Transverse colon (tissue), 4 donors: ENCODE measurements around the gene ZNF248. TPM values are rescaled to one million over a fixed set of nuclear protein-coding genes. Genes with fewer than 3 reads are reported as not detected.

Experiments used
- DNase-seq: peaks from one replicate; pipeline ENCODE4 v3.0.0-alpha.2; 2019
- H3K27ac ChIP-seq, 4 donors: fragments of 200-600 bp; sonication (generic); 2 replicates each; pipeline ENCODE4 v1.5.1; 2016 to 2018; ENCODE audit warnings: inconsistent platforms in 4 of 4
- H3K27me3 ChIP-seq: fragments of 200-600 bp; sonication (generic); 2 replicates; pipeline ENCODE4 v1.5.1; 2017; ENCODE audit warnings: inconsistent platforms
- H3K36me3 ChIP-seq, 4 donors: fragments of 200-600 bp; sonication (generic); 2 replicates each; pipeline ENCODE4 v1.5.1; 2017 to 2019; ENCODE audit warnings: inconsistent platforms in 4 of 4
- H3K4me1 ChIP-seq, 4 donors: fragments of 200-600 bp; sonication (generic); 2 replicates each; pipeline ENCODE4 v1.5.1; 2017 to 2020; ENCODE audit warnings: inconsistent platforms in 4 of 4
- H3K4me3 ChIP-seq, 4 donors: fragments of 200-600 bp; sonication (generic); 1 replicate in 1 of 4; 2 replicates in 3 of 4; pipeline versions ENCODE4 v1.5.1 to v1.6.1; 2017 to 2019; ENCODE audit warnings: inconsistent platforms in 4 of 4
- H3K9me3 ChIP-seq, 2 donors: fragments of 200-600 bp; sonication (generic); 2 replicates each; pipeline ENCODE4 v1.5.1; 2017 to 2019; ENCODE audit warnings: inconsistent platforms in 2 of 2
- EP300 ChIP-seq: sonication (generic); formaldehyde crosslinking; IDR thresholded peaks from one replicate; pipeline ENCODE4 v1.6.1; 2017; ENCODE audit warnings: antibody characterized with exemption, low read depth
- POLR2A ChIP-seq: fragments of 450-650 bp; IDR thresholded peaks from one replicate; pipeline ENCODE4 v1.6.1; 2016; ENCODE audit warnings: antibody characterized with exemption, mild to moderate bottlenecking, moderate library complexity
- POLR2AphosphoS5 ChIP-seq, 3 donors: sonication (generic); formaldehyde crosslinking; IDR thresholded peaks; one replicate each; pipeline ENCODE4 v1.6.1; 2016; ENCODE audit warnings: antibody characterized with exemption in 3 of 3
- WGBS, 2 donors: methylation state at CpG; one replicate each; pipeline ENCODE4 v1.1.5; 2018; ENCODE audit warnings: low coverage in 1 of 2; 5-methylcytosine and 5-hydroxymethylcytosine counted together
- in situ Hi-C, 4 donors: fragments of 200-750 bp; cut with MboI; loops; one replicate each; pipeline versions ENCODE4 v1.15.0 to v1.15.1; 2017; ENCODE audit warnings: low sequenced_read_pairs in 3 of 4, low pct_ligation_motif_present in 1 of 4, low pct_unique_long_range_greater_than_20kb in 1 of 4
- intact Hi-C: fragments of 100-400 bp; cut with DNase I; formaldehyde crosslinking; loops from one replicate; pipeline ENCODE4 v1.15.1; 2023; ENCODE audit warnings: low total_unique reads
- total RNA-seq, 4 donors: library from RNA; depleted of rRNA; stranded (reverse); fragments of >200 nt; gene quantifications; one replicate each; pipeline ENCODE4 v1.1.0, GENCODE V29; 2016
- TF ChIP-seq, protein P1 (sequence below), 5 experiments: fragments of 200-600 bp in 3 of 5; fragments of 450-650 bp in 2 of 5; sonication (generic) in 3 of 5; IDR thresholded peaks; 1 replicate in 2 of 5; 2 replicates in 3 of 5; pipeline ENCODE4 v1.5.1; 2016 to 2017; ENCODE audit warnings: antibody characterized with exemption in 5 of 5, inconsistent platforms in 3 of 5, mild to moderate bottlenecking in 2 of 5, moderate library complexity in 1 of 5

ZNF248 gene
- total RNA-seq, 4 donors from 2014 or later = 13.8 to 24.7 (median 19.1) TPM

DNA sequence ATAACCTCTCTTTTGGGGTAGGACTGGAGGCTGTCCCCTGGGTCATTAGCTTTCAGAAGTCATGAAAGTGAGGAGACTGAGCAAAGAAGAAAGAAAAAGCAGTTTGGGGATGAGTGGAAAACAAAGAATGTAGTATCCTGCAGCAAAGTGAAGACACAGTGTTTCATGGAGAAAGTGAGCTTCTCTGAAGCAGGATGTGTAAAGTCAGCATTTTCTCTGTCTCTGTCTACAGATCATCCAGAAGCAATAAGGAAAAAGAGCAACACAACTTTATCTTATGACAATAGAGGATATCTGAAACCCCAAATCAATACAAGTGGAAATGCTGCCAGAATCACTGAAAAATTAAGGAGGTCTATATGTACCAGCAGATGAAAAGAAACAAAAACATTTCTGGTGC, 28.4 kb upstream of the ZNF248 start:
- TF ChIP-seq, protein P1, sequence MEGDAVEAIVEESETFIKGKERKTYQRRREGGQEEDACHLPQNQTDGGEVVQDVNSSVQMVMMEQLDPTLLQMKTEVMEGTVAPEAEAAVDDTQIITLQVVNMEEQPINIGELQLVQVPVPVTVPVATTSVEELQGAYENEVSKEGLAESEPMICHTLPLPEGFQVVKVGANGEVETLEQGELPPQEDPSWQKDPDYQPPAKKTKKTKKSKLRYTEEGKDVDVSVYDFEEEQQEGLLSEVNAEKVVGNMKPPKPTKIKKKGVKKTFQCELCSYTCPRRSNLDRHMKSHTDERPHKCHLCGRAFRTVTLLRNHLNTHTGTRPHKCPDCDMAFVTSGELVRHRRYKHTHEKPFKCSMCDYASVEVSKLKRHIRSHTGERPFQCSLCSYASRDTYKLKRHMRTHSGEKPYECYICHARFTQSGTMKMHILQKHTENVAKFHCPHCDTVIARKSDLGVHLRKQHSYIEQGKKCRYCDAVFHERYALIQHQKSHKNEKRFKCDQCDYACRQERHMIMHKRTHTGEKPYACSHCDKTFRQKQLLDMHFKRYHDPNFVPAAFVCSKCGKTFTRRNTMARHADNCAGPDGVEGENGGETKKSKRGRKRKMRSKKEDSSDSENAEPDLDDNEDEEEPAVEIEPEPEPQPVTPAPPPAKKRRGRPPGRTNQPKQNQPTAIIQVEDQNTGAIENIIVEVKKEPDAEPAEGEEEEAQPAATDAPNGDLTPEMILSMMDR (IDR thresholded peaks at IDR 0.05) = no peak
- no peak for TF ChIP-seq POLR2AphosphoS5 (IDR thresholded peaks at IDR 0.05)
- TF ChIP-seq EP300 = no peak
- TF ChIP-seq POLR2A = no peak
- intact Hi-C loops (no loop called here), in situ Hi-C loops (no loop called here)
- Histone ChIP-seq H3K27me3 (no peaks in the 10 kb centered on the region), H3K36me3 (no peaks in the 10 kb centered on the region), H3K4me1 (no peaks in the 10 kb centered on the region), H3K9me3 (peaks cover 7 to 8% of the 10 kb centered on the region in 2 donors), H3K27ac (no peak overlapping the region), H3K4me3 (no peak overlapping the region)
- no peak for DNase-seq

DNA sequence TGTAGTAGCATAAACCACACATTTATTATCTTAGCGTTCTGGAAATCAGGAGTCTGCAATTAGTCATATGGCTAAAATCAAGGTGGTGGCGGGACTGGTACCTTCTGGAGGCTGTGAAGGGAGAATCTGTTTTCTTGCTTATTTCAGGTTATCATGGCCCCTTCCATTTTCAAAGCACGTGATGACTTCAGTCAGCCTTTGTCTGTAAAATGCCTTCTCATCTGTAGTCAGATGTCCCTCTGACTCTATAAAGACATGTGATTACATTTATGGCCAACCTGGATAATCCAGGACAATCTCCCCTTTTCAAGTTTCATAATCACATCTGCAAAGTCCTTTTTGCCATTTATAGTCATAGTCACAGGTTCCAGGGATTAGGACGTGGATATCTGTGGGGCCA, 15.5 kb upstream of the ZNF248 start:
- no peaks in the 10 kb centered on the region for H3K27me3 ChIP-seq
- DNase-seq = no peak
- no peaks in the 10 kb centered on the region for H3K4me1 ChIP-seq
- H3K36me3 ChIP-seq = no peaks in the 10 kb centered on the region
- H3K4me3 ChIP-seq = no peak overlapping the region
- H3K27ac ChIP-seq = no peak overlapping the region
- intact Hi-C loops = no loop called here
- no peaks in the 10 kb centered on the region for H3K9me3 ChIP-seq
- in situ Hi-C loops = loop anchor here in 2 of 4 donors (25.0 kb wide), 2 partner anchors 139 to 214 kb away; partner anchors contain the start of genes ZNF33A (in 1 of the 2) and ZNF37A (in 1 of the 2)
- TF ChIP-seq EP300 = no peak
- TF ChIP-seq POLR2AphosphoS5 (IDR thresholded peaks at IDR 0.05) = no peak
- TF ChIP-seq POLR2A = no peak
- TF ChIP-seq, protein P1 (IDR thresholded peaks at IDR 0.05) = no peak
- WGBS, 2 donors = 69 to 82% methylated on average over 3 to 4 of the region's 4 CpGs

DNA sequence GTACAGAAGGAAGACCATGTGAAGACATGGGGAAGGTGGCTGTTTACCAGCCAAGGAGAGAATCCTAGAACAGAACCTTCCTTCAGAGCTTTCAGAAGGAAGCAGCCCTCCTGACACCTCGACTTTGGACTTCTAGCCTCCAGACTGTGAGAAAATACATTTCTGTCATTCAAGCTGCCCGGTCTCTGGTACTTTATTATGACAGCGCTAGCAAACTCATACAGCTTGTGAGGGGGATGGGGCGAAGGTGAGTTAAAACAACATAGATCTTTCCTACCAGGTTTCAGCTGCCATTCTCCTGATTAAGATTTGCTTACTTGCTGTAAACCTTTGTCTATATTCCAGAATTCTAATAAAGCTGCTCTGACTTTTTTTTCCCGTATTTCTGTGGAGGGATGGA, 14.9 kb upstream of the ZNF248 start:
- intact Hi-C loops = no loop called here
- TF ChIP-seq, protein P1 (IDR thresholded peaks at IDR 0.05) = no peak
- TF ChIP-seq EP300 (no peak), POLR2A (no peak), POLR2AphosphoS5 (IDR thresholded peaks at IDR 0.05) (no peak)
- Histone ChIP-seq H3K4me1 (no peaks in the 10 kb centered on the region), H3K27me3 (no peaks in the 10 kb centered on the region), H3K4me3 (no peak overlapping the region), H3K9me3 (no peaks in the 10 kb centered on the region), H3K27ac (no peak overlapping the region), H3K36me3 (no peaks in the 10 kb centered on the region)
- in situ Hi-C loops = loop anchor here in 2 of 4 donors (25.0 kb wide), 2 partner anchors 140 to 215 kb away; partner anchors contain the start of genes ZNF33A (in 1 of the 2) and ZNF37A (in 1 of the 2)
- no peak for DNase-seq
- 74 to 79% methylated on average over 3 to 5 of the region's 5 CpGs for WGBS, 2 donors

DNA sequence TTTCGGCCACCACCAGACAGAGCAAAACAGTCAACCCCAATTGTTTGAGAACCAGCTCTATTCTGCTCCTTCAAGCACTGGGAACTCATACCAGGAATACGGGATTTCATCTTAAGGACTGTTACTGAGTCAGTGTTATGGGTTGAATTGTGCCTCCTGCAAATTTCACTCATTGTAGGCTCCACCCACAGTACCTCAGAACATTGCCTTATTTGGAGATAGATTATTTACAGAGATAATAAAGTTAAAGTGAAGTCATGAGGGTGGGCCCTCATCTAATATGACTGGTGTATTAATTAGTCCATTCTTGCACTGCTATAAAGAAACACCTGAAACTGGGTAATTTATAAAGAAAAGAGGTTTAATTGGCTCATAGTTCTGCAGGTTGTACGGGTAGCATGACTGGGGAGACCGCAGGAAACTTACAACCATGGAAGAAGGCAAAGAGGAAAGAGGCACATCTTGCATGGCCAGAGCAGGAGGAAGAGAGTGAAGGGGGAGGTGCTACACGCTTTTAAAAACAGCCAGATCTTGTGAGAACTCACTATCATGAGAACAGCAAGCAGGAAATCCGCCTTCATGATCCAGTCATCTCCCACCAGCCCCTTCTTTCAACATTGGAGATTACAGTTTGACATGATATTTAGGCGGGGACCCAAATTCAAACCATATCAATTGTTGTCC, 14.3 kb upstream of the ZNF248 start:
- 68 to 77% methylated on average over 6 to 7 of the region's 7 CpGs for WGBS, 2 donors
- Histone ChIP-seq H3K4me3 (no peak overlapping the region), H3K9me3 (no peaks in the 10 kb centered on the region), H3K4me1 (no peaks in the 10 kb centered on the region), H3K27ac (no peak overlapping the region), H3K36me3 (no peaks in the 10 kb centered on the region), H3K27me3 (no peaks in the 10 kb centered on the region)
- TF ChIP-seq, protein P1 (IDR thresholded peaks at IDR 0.05) = no peak
- TF ChIP-seq EP300 (no peak), POLR2A (no peak), POLR2AphosphoS5 (IDR thresholded peaks at IDR 0.05) (no peak)
- DNase-seq = no peak
- intact Hi-C loops (no loop called here), in situ Hi-C loops (loop anchor here in 2 of 4 donors (25.0 kb wide), 2 partner anchors 141 to 216 kb away; partner anchors contain the start of genes ZNF33A (in 1 of the 2) and ZNF37A (in 1 of the 2))
